Measurements from ENCODE around the gene ARSK.

ARSK gene

DNA sequence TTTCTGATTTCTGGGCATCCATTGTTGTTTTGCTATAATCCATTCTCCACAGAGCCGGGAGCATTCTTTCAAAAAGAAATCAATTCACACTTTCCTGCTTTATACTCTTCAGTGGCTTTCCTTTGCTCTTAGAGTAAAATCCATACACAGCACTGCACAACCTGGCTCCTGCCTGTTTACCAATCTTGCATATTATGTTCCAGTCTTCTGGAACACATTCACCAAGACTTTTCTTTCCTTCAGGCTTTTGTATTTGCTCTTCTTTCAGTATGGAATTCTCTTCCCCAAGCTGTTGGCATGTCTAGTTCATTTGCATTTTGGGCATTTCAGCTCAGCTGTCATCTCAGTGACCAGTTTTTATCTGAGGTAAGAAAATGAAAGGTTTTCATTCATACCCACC is 97.9 kb downstream of the ARSK start:
- DNase-seq (ENCODE audit: low read depth) = no peak
- no peak overlapping the region for H3K4me3 ChIP-seq (ENCODE audit: low read length)
- no peak for TF ChIP-seq CTCF (IDR thresholded peaks at IDR 0.05; ENCODE audit: insufficient read depth, low read depth, low read length, missing control alignments)

DNA sequence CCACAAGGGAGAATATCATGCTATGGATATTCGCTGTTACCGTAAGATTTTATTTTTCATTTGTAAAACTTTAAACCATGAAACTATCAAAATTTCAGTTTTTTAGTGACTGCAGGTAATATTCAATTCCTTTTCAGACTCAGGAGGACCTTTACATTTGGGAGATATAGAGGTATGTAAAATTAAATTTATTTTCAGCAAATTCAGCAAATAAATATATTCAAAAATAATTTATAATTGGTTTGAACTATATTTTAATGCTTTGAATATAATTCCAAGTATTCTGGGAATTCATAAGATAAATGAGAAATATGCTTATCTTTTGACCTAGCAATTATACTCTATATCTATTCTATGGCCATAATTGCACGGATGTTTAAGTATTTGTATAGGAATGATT is 99.3 kb downstream of the ARSK start:
- DNase-seq (ENCODE audit: low read depth) = no peak
- no peak for TF ChIP-seq CTCF (IDR thresholded peaks at IDR 0.05; ENCODE audit: insufficient read depth, low read depth, low read length, missing control alignments)
- no peak overlapping the region for H3K4me3 ChIP-seq (ENCODE audit: low read length)
